MM.1S (cell line): ENCODE measurements around the gene WIPF3.

Experiments
- CTCF ChIP-seq: fragments of 300-600 bp; sonication (generic); IDR thresholded peaks from 2 replicates; pipeline ENCODE4 v1.5.1; 2016; ENCODE audit warnings: antibody characterized with exemption, low read length, mixed read lengths
- EZH2 ChIP-seq: fragments of 300-600 bp; sonication (generic); optimal IDR thresholded peaks from 2 replicates; pipeline ENCODE3; 2017; ENCODE audit warnings: low read depth, mild to moderate bottlenecking, antibody characterized with exemption, low read length, mixed read lengths
- EZH2phosphoT487 ChIP-seq: fragments of 300-600 bp; sonication (generic); IDR thresholded peaks from 2 replicates; pipeline ENCODE4 v1.6.1; 2018; ENCODE audit warnings: antibody characterized with exemption, low read length

- no peak for TF ChIP-seq CTCF
- no peak for TF ChIP-seq EZH2
- TF ChIP-seq EZH2phosphoT487 = no peak
These were observed 48.1 kb downstream of the WIPF3 start for GRCh38 chr7:29854257-29854938.
